RWPE2 (cell line): ENCODE data around the gene DTX3.
A peak's percentile ranks its signal among the peaks of the same experiment; 100 is the strongest.
"Not testable (repeated sequence)": the region's sequence is repeated elsewhere in the genome, so short reads cannot be mapped to it uniquely, and the experiment has no call there.

Experiments used
- ATAC-seq: fragments of 200-7000 bp; cut with Tn5 transposase; 3 replicates; pipeline ENCODE4 v1.9.1; 2021; ENCODE audit warnings: low read depth
- DNase-seq: peaks from one replicate; pipeline ENCODE4 v3.0.0-alpha.2; 2020; ENCODE audit warnings: low spot score
- H3K27ac ChIP-seq: fragments of 450-650 bp; 2 replicates; pipeline ENCODE4 v1.5.1; 2017; ENCODE audit warnings: mild to moderate bottlenecking; ENCODE audit not compliant: poor library complexity, severe bottlenecking
- H3K27me3 ChIP-seq: fragments of 250-450 bp; sonication (Bioruptor Pico); 2 replicates; pipeline ENCODE4 v1.5.1; 2021; ENCODE audit warnings: mild to moderate bottlenecking, moderate library complexity; ENCODE audit not compliant: insufficient read depth, poor library complexity, severe bottlenecking
- H3K36me3 ChIP-seq: fragments of 250-450 bp; sonication (Bioruptor Pico); 2 replicates; pipeline ENCODE4 v1.5.1; 2020; ENCODE audit warnings: low read depth, mild to moderate bottlenecking, moderate library complexity
- H3K4me1 ChIP-seq: fragments of 250-450 bp; sonication (Bioruptor Pico); 2 replicates; pipeline ENCODE4 v1.5.1; 2021; ENCODE audit warnings: mild to moderate bottlenecking, moderate library complexity; ENCODE audit not compliant: insufficient read depth, poor library complexity, severe bottlenecking
- H3K4me3 ChIP-seq: fragments of 250-450 bp; sonication (Bioruptor Pico); 2 replicates; pipeline ENCODE4 v1.5.1; 2021; ENCODE audit warnings: mild to moderate bottlenecking, moderate library complexity; ENCODE audit not compliant: severe bottlenecking
- H3K9me3 ChIP-seq: fragments of 250-450 bp; sonication (Bioruptor Pico); 2 replicates; pipeline ENCODE4 v1.5.1; 2021; ENCODE audit warnings: mild to moderate bottlenecking, moderate library complexity; ENCODE audit not compliant: severe bottlenecking
- TF ChIP-seq, protein P1 (sequence below): fragments of 450-650 bp; IDR thresholded peaks from one replicate; pipeline ENCODE4 v1.5.1; 2017; ENCODE audit warnings: mild to moderate bottlenecking, moderate library complexity; ENCODE audit not compliant: poor library complexity, severe bottlenecking

DTX3 gene

GRCh38 chr12:57632073-57632957 is 27.7 kb downstream of the DTX3 start:
- TF ChIP-seq, protein P1, sequence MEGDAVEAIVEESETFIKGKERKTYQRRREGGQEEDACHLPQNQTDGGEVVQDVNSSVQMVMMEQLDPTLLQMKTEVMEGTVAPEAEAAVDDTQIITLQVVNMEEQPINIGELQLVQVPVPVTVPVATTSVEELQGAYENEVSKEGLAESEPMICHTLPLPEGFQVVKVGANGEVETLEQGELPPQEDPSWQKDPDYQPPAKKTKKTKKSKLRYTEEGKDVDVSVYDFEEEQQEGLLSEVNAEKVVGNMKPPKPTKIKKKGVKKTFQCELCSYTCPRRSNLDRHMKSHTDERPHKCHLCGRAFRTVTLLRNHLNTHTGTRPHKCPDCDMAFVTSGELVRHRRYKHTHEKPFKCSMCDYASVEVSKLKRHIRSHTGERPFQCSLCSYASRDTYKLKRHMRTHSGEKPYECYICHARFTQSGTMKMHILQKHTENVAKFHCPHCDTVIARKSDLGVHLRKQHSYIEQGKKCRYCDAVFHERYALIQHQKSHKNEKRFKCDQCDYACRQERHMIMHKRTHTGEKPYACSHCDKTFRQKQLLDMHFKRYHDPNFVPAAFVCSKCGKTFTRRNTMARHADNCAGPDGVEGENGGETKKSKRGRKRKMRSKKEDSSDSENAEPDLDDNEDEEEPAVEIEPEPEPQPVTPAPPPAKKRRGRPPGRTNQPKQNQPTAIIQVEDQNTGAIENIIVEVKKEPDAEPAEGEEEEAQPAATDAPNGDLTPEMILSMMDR, result no peak
- peak; percentile 38 for DNase-seq
- no peaks in the 10 kb centered on the region for H3K36me3 ChIP-seq
- ATAC-seq, result peak; percentile 29
- peaks cover 3% of the 10 kb centered on the region for H3K27me3 ChIP-seq
- peak overlapping the region; percentile 48 for H3K4me3 ChIP-seq
- no peak overlapping the region for H3K27ac ChIP-seq
- H3K4me1 ChIP-seq, result no peaks in the 10 kb centered on the region
- H3K9me3 ChIP-seq, result no peaks in the 10 kb centered on the region

DNA sequence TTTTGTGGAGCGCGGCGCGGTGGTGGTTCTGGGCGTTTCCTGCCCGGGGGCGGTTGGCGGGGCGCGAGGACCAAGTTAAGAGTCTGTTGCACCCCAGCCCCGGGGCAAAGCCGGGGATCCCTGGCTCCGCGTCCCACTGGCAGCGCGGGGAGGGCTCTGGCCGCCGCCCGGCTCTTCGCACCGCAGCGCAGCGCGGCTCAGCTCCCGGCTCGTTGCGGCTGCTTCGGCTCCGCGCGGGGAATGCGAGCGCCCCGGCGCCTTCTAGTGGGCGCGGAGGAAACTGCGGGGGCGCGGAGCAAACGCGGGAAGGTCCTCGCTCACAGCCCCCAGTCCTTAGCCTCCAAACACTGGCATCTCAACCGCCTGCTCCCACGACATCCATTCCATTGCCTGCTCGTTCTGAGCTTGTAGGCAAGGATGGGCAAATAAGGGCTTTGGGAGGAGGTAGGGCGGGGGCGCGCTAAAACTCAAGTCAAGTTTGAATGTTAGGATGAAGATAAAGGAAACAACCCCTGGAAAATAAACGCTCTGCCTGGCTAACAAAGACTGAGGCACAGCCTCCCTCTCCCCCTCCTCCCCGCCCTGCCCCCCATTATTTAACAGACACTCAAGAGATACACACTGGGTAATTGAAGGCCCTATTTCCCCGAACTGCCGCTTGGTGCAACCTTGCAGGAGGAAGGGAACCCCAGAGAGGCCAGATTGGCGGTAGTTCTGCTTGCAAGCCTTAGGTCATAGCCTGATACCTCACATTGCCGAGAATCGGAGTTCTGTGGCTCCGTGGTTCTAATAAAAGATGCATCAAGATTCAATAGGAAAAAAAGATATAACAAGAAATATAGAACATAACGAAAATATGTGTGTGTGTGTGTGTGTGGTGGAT is 28.6 kb downstream of the DTX3 start, which contains the start of gene B4GALNT1:
Gene B4GALNT1 (minus strand): TSS at position 244 of the 883 bp plus-strand sequence. CDS start 1,069 bp downstream, outside the sequence.
- Histone ChIP-seq H3K9me3 (no peaks in the 10 kb centered on the region), H3K36me3 (no peaks in the 10 kb centered on the region), H3K27ac (no peak within 1 kb of the TSS), H3K4me1 (no peaks in the 10 kb centered on the region), H3K4me3 (peak within 1 kb of the TSS; percentile 48), H3K27me3 (peaks cover 3% of the 10 kb centered on the region)
- ATAC-seq (peak; percentile 82), DNase-seq (peak; percentile 60)
- TF ChIP-seq, protein P1, result peak; percentile 92

DNA sequence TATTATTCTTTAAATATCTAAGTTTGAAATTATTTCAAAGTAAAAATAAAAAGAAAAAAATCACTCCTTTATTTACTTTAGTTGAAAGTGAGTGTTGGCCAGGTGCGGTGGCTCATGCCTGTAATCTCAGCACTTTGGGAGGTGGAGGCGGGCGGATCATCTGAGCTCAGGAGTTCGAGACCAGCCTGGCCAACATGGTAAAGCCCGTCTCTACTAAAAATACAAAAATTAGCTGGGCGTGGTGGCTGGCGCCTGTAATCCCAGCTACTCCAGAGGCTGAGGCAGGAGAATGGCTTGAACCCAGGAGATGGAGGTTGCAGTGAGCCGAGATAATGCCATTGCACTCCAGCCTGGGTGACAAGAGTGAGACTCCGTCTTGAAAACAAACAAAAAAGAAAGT is 32.1 kb downstream of the DTX3 start:
- DNase-seq, ATAC-seq, H3K4me1 ChIP-seq, H3K9me3 ChIP-seq, H3K36me3 ChIP-seq, H3K4me3 ChIP-seq, H3K27ac ChIP-seq, H3K27me3 ChIP-seq: not testable (repeated sequence)

DNA sequence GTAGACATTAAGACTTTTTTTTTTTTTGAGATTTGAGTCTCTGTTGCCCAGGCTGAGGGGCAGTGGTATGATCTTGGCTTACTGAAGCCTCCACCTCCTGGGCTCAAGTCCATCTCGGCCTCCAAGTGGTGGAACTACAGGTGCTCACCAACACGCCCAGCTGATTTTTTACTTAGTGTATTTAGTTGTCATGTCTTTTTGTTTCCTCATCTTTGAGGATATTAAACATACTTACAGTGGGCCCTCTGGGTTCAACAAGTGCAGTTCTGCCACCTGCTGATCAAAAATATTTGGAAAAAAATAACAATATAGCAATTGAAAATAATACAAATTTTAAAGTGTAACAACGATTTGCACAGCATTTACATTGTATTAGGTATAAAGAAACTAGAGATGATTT is 32.7 kb downstream of the DTX3 start:
- Histone ChIP-seq H3K27me3 (peaks cover 7% of the 10 kb centered on the region), H3K9me3 (no peaks in the 10 kb centered on the region), H3K4me3 (no peak overlapping the region), H3K36me3 (no peaks in the 10 kb centered on the region), H3K4me1 (no peaks in the 10 kb centered on the region), H3K27ac (no peak overlapping the region)
- DNase-seq (no peak), ATAC-seq (no peak)
- TF ChIP-seq, protein P1, result peak; percentile 19

DNA sequence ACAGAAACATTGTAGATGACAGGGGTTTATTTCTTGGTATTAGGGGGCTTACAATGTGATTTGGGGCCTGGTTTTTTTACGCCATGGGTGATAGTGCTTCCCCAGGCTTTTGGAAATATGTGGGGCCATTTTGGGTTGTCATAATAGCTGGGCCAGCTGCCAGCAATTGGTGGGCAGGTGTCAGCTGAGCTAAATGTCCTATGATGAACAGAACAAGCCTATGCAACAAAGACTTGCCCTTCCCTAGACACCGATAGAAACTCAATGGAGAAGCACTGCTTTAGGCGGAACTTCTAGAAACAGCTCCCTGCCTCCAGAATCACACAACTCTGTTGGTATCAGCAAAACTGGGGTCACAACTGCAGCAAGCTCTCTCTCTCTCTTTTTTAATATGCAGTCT is 33.5 kb downstream of the DTX3 start:
- TF ChIP-seq, protein P1, result no peak
- Histone ChIP-seq H3K36me3 (no peaks in the 10 kb centered on the region), H3K9me3 (no peaks in the 10 kb centered on the region), H3K27me3 (peaks cover 6% of the 10 kb centered on the region), H3K27ac (no peak overlapping the region), H3K4me1 (no peaks in the 10 kb centered on the region), H3K4me3 (no peak overlapping the region)
- ATAC-seq (no peak), DNase-seq (no peak)
